Measurements from ENCODE around the gene NOXO1. TPM values are rescaled to one million over a fixed set of nuclear protein-coding genes. Genes with fewer than 3 reads are reported as not detected.

The NOXO1 gene
- total RNA-seq, 2 donors from 2014 or later: 0.42 TPM; not detected in 1

- Histone ChIP-seq H3K27ac (ENCODE audit: low read depth, low read length) (no peak overlapping the region), H3K4me3 (ENCODE audit: low read length) (no peak overlapping the region), H3K9me3 (ENCODE audit: control insufficient read depth, low read length) (no peaks in the 10 kb centered on the region), H3K4me1 (ENCODE audit: control insufficient read depth, insufficient read depth, low read length) (peaks cover 3% of the 10 kb centered on the region), H3K36me3 (ENCODE audit: control insufficient read depth, insufficient read depth, low read length) (no peaks in the 10 kb centered on the region), H3K9ac (ENCODE audit: extremely low read depth, low read length, poor library complexity, severe bottlenecking) (no peak overlapping the region), H3K27me3 (ENCODE audit: control insufficient read depth, insufficient read depth, low read length, poor library complexity, severe bottlenecking) (peaks cover 33% of the 10 kb centered on the region)
- Mint-ChIP-seq H3K4me1 (peaks cover 7% of the 10 kb centered on the region), H3K36me3 (ENCODE audit: low read depth) (no peaks in the 10 kb centered on the region), H3K27ac (no peak overlapping the region), H3K4me3 (no peak overlapping the region), H3K27me3 (ENCODE audit: insufficient read depth) (peaks cover 68% of the 10 kb centered on the region), H3K9me3 (no peaks in the 10 kb centered on the region)
- no peak for DNase-seq
- TF ChIP-seq CTCF (conservative IDR thresholded peaks at IDR 0.05): no peak
- WGBS, 2 experiments (ENCODE audit: insufficient coverage in 1 of 2, insufficient read length in 1 of 2): 93% methylated on average over 9 to 12 of the region's 12 CpGs
Measured at GRCh38 chr16:2024032-2024420, 42.8 kb upstream of the NOXO1 start.

- H3K27ac Mint-ChIP-seq: no peak overlapping the region
- peaks cover 71% of the 10 kb centered on the region for H3K27me3 Mint-ChIP-seq (ENCODE audit: insufficient read depth)
- H3K9ac ChIP-seq (ENCODE audit: extremely low read depth, low read length, poor library complexity, severe bottlenecking): peak overlapping the region; percentile 34
Measured at GRCh38 chr16:2023092-2024031, 42.1 kb upstream of the NOXO1 start.

GRCh38 chr16:2022723-2023091 is 41.4 kb upstream of the NOXO1 start:
- Mint-ChIP-seq H3K4me1 (peaks cover 6% of the 10 kb centered on the region), H3K27ac (no peak overlapping the region), H3K4me3 (peak overlapping the region; percentile 51), H3K27me3 (ENCODE audit: insufficient read depth) (peaks cover 71% of the 10 kb centered on the region), H3K36me3 (ENCODE audit: low read depth) (no peaks in the 10 kb centered on the region), H3K9me3 (no peaks in the 10 kb centered on the region)
- Histone ChIP-seq H3K36me3 (ENCODE audit: control insufficient read depth, insufficient read depth, low read length) (no peaks in the 10 kb centered on the region), H3K27ac (ENCODE audit: low read depth, low read length) (no peak overlapping the region), H3K4me1 (ENCODE audit: control insufficient read depth, insufficient read depth, low read length) (peaks cover under 1% of the 10 kb centered on the region), H3K4me3 (ENCODE audit: low read length) (peak overlapping the region; percentile 74), H3K9me3 (ENCODE audit: control insufficient read depth, low read length) (no peaks in the 10 kb centered on the region), H3K27me3 (ENCODE audit: control insufficient read depth, insufficient read depth, low read length, poor library complexity, severe bottlenecking) (peaks cover 46% of the 10 kb centered on the region), H3K9ac (ENCODE audit: extremely low read depth, low read length, poor library complexity, severe bottlenecking) (peak overlapping the region; percentile 34)
- DNase-seq: peak; percentile 92
- TF ChIP-seq CTCF (conservative IDR thresholded peaks at IDR 0.05): no peak
- 9 to 18% methylated on average over 4 to 14 of the region's 14 CpGs for WGBS, 2 experiments (ENCODE audit: insufficient coverage in 1 of 2, insufficient read length in 1 of 2)

More at GRCh38 chr16:2023092-2024031, 42.1 kb upstream of the NOXO1 start:
- Histone ChIP-seq H3K9me3 (ENCODE audit: control insufficient read depth, low read length) (no peaks in the 10 kb centered on the region), H3K4me1 (ENCODE audit: control insufficient read depth, insufficient read depth, low read length) (peaks cover 3% of the 10 kb centered on the region), H3K4me3 (ENCODE audit: low read length) (peak overlapping the region; percentile 74), H3K27ac (ENCODE audit: low read depth, low read length) (no peak overlapping the region), H3K36me3 (ENCODE audit: control insufficient read depth, insufficient read depth, low read length) (no peaks in the 10 kb centered on the region), H3K27me3 (ENCODE audit: control insufficient read depth, insufficient read depth, low read length, poor library complexity, severe bottlenecking) (peaks cover 39% of the 10 kb centered on the region)
- Mint-ChIP-seq H3K4me3 (peak overlapping the region; percentile 51), H3K36me3 (ENCODE audit: low read depth) (no peaks in the 10 kb centered on the region), H3K9me3 (no peaks in the 10 kb centered on the region), H3K4me1 (peaks cover 7% of the 10 kb centered on the region)
- WGBS, 2 experiments (ENCODE audit: insufficient coverage in 1 of 2, insufficient read length in 1 of 2): 7 to 19% methylated on average over 29 to 52 of the region's 53 CpGs
- peak; percentile 98 for DNase-seq
- TF ChIP-seq CTCF (conservative IDR thresholded peaks at IDR 0.05): peak; percentile 96
